ENCODE measurements around the gene CREB3L2. TPM values are rescaled to one million over a fixed set of nuclear protein-coding genes. Genes with fewer than 3 reads are reported as not detected.
"Not testable (repeated sequence)": the region's sequence is repeated elsewhere in the genome, so short reads cannot be mapped to it uniquely, and the experiment has no call there.

Gene CREB3L2
- total RNA-seq, 2 donors from 2014 or later, result 106 to 129 TPM

- no peak for DNase-seq (ENCODE audit: low spot score)
- intact Hi-C loops (cut with DNase I), result no loop called here
These were observed 16.1 kb upstream of the CREB3L2 start for GRCh38 chr7:138017992-138018391.

DNA sequence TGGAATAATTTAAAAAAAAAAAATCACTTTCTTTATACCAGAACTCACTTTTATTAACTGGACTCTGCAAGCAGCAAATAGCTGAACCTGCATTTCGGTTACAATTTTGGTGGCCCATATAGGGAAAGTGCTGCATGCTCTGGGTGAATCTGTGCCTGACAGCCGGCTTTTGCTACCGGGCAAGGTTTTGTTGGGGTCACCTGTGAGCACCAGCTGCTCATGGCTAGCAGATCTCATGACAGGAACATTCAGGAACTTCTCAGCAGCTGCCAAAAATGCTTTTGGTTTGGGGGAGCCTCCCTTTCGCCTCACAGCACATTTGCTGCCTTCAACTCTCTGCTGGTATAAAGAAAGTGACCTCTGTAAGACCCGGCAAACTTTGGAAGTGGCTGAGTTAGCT lies 13.2 kb upstream of the CREB3L2 start:
- intact Hi-C loops (cut with DNase I), result no loop called here
- DNase-seq (ENCODE audit: low spot score), result no peak

DNA sequence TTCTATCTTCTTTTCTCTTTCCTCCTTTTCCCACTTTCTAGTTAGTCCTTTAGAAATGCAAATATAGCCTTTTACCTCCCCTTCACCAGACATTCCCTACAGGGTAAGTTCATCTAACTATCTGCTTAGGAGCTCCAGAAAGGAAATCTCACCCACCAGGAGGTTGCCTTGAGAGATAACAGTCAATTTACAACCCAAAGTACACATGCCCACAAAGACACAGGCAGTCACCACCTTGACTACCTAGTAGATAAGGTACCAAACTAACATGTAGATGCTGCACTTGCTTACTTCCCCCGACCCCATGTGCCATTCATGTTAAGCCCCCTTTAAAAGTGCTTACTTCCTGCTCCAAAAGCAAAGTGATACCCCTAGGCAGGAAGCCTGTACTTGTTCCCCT lies 12.8 kb upstream of the CREB3L2 start:
- no peak for DNase-seq (ENCODE audit: low spot score)
- intact Hi-C loops (cut with DNase I), result no loop called here

GRCh38 chr7:138014201-138014600 lies 12.3 kb upstream of the CREB3L2 start:
- DNase-seq (ENCODE audit: low spot score); intact Hi-C loops (cut with DNase I): not testable (repeated sequence)

- no peak for DNase-seq (ENCODE audit: low spot score)
- intact Hi-C loops (cut with DNase I), result loop anchor here (2.0 to 5.0 kb wide), 3 partner anchors 102 to 352 kb away; no protein-coding TSS in a partner anchor
These were observed 7.4 kb upstream of the CREB3L2 start for GRCh38 chr7:138009350-138009653.

DNA sequence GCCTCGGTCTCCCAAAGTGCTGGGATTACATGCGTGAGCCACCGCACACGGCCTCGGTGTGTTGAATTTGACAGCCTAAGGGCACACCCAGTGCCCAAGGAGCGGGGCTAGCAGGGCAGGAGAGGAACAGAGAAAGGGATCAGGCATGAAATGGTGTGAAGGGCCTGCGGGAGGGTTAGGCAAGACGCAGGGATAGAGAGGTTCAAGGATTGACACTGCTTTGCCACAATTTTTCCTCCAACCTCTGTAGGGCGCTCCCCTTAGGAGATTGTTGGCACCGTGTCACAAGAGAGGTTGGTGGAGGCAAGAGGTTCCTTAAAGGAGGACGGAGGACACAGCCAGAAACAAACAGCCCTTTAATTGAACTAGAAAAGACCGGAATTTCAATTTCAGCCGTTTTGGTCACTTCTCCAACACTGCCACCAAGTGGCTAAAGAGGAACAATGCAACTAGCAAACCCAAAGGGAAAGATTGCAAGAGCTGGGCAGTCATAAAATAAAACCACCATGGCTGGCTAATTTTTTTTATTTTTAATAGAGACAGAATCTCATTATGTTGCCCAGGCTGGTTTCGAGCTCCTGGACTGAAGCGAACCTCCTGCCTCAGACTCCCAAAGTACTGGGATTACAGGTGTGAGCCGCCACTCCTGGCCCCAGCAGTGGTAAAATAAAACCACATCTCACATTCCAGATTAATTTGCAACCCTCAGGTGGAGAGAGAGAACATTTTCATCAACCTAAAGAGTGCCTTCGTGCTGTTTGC lies 6.9 kb upstream of the CREB3L2 start:
- no peak for DNase-seq (ENCODE audit: low spot score)
- intact Hi-C loops (cut with DNase I), result loop anchor here (2.0 to 5.0 kb wide), 3 partner anchors 101 to 351 kb away; no protein-coding TSS in a partner anchor

DNA sequence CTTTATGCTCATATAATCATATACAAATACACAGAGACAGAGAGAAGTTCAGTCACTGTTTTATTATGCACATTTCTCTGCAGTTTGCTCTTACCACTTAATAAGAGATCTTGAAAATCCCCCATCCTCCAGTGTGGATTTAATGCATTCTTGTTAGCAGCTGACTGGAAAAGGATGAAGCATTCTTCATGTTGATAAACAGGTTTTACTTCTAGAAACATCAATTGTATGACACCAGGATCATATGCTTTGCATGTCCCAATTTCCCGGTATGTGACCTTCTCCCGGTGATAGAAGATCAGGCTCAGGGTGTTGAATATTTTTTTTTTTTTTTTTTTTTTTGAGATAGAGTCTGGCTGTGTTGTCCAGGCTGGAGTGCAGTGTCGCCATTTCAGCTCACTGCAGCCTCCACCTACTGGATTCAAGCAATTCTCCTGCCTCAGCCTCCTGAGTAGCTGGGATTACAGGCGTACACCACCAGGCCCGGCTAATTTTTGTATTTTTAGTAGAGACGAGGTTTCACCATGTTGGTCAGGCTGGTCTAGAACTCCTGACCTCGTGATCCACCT lies 6.2 kb upstream of the CREB3L2 start:
- intact Hi-C loops (cut with DNase I), result loop anchor here (2.0 to 5.0 kb wide), 3 partner anchors 101 to 351 kb away; no protein-coding TSS in a partner anchor
- DNase-seq (ENCODE audit: low spot score), result no peak

DNA sequence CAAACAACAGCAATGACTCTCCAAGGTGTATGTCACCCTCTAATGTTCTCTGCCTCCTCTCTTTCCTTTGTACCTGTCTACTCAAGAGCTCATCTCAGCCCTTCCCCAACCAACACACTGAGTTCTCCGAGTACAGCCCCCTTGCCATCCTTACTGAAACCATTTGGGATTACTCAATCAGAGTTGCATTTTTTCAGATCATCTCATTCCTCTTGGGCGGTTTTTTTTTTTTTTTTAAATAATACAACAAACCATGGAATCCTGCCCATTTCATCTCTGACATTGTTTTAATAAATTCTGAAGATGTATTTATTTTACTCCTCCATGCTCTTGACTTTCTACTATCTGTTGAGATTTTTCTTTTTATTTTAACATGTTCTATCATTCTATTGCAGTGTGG lies 4.2 kb upstream of the CREB3L2 start:
- DNase-seq (ENCODE audit: low spot score), result no peak
- intact Hi-C loops (cut with DNase I), result loop anchor here (5.0 kb wide), 2 partner anchors 99 to 349 kb away; no protein-coding TSS in a partner anchor

- intact Hi-C loops (cut with DNase I), result loop anchor here (5.0 kb wide), 3 partner anchors 98 to 872 kb away; no protein-coding TSS in a partner anchor
- DNase-seq (ENCODE audit: low spot score), result no peak
These were observed 3.0 kb upstream of the CREB3L2 start for GRCh38 chr7:138004936-138005335.

GRCh38 chr7:138004046-138004445 lies 2.2 kb upstream of the CREB3L2 start:
- intact Hi-C loops (cut with DNase I), result loop anchor here in 1 of 2 donors (5.0 kb wide), 1 partner anchor 873 kb away; no protein-coding TSS in a partner anchor
- DNase-seq (ENCODE audit: low spot score), result no peak

- no peak for DNase-seq (ENCODE audit: low spot score)
- intact Hi-C loops (cut with DNase I), result loop anchor here in 1 of 2 donors (5.0 kb wide), 1 partner anchor 874 kb away; no protein-coding TSS in a partner anchor
These were observed 923 bp upstream of the CREB3L2 start for GRCh38 chr7:138002828-138003189.

- intact Hi-C loops (cut with DNase I), result loop anchor here in 1 of 2 donors (5.0 kb wide), 1 partner anchor 875 kb away; no protein-coding TSS in a partner anchor
- DNase-seq (ENCODE audit: low spot score), result peak; percentile 100
These were observed 376 bp upstream of the CREB3L2 start for GRCh38 chr7:138002096-138002827.

DNA sequence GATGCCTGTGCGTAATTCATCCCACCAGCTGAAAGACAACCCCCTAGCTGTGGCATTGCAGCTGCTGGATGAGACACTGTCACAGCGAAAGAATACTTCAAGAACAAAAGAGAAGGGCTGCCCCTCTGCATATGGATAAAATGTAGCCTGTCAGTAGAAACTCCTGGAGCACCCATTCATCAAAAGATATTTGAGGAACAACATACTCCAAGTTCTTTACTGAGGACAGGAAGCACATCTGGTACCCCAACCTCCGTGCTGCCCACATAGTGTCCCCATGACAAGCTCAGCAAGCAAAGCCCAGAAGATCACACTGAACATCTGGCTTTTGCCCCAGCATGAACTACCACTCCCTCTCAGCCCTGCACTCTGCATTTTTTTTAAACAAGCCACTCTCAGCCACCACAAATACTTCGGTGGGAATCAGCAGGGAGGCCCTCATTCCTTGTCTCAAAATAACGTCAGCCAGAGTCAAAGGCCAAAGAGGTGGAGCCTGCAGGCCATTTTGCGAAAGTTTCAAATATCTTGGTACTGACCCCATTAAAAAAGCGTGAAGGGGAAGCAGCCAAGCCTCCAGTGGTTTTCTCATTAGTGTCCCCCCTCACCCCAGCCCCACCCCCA lies 1.7 kb downstream of the CREB3L2 start:
- intact Hi-C loops (cut with DNase I), result loop anchor here in 1 of 2 donors (5.0 kb wide), 1 partner anchor 877 kb away; no protein-coding TSS in a partner anchor
- no peak for DNase-seq (ENCODE audit: low spot score)

- intact Hi-C loops (cut with DNase I), result loop anchor here in 1 of 2 donors (1.0 to 5.0 kb wide), 2 partner anchors 81 to 878 kb away; no protein-coding TSS in a partner anchor
- DNase-seq (ENCODE audit: low spot score), result no peak
These were observed 2.3 kb downstream of the CREB3L2 start for GRCh38 chr7:137999496-138000080.

GRCh38 chr7:137998250-137998649 lies 3.6 kb downstream of the CREB3L2 start:
- intact Hi-C loops (cut with DNase I), result no loop called here
- DNase-seq (ENCODE audit: low spot score), result no peak

DNA sequence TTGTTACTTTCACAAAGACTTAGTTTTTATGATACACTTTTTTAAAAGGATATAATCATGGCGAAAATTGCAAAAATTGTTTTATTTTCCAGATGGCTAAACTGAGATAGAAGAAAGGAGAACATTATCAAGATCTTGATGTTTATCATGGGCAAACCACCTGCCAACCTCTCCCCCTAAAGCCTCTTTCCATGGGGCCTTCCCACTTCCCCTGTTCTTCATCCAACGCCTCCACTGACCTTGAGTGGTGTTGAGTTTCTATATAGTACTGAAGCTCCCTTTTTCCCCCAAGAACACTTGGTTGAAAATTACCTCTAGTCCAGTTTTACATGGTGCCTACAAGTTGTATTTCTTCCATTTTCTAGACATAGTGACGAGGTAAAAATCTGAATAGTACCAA lies 5.0 kb downstream of the CREB3L2 start:
- no peak for DNase-seq (ENCODE audit: low spot score)
- intact Hi-C loops (cut with DNase I), result no loop called here

DNA sequence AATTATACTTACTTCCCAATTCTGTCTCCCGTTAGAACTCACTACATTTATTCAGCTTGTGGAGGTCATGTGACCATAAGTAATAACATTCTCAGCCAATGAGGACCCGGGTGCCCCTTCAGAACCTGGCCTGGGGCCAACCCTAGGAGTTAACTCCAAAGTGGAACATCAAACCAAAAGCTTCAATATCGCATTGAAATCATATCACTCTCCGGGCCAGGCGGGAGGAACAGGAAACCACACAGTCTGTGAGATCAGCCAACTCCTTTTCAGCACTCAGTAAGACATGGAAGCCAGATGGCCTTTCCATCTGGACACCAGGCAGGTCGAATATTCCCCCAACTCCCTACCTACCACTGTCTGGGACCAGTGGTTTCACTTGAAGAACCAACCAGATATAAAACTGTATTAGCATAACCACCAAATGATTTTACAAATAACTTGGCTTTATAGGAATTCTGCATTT lies 5.5 kb downstream of the CREB3L2 start:
- peak; percentile 85 for DNase-seq (ENCODE audit: low spot score)
- intact Hi-C loops (cut with DNase I), result no loop called here

DNA sequence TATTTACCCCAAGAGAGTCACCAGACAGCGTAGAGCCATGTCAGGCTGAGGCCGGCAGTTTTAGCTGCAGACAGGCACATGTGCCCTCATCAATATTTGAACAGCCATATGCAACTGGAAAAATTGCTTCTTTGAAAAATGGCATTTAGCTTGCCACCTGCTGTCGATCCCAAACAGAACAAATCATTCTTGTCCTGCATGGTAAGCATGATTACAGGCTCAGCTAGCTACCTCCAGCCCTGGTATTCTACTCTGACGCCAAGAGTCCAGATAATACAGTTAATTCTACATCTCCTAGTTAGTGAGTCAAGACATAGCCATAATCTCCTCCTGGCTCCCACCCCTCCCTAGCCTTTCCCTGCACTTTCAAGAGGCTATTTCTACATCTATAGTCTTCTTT lies 7.7 kb downstream of the CREB3L2 start:
- DNase-seq (ENCODE audit: low spot score), result no peak
- intact Hi-C loops (cut with DNase I), result no loop called here

DNA sequence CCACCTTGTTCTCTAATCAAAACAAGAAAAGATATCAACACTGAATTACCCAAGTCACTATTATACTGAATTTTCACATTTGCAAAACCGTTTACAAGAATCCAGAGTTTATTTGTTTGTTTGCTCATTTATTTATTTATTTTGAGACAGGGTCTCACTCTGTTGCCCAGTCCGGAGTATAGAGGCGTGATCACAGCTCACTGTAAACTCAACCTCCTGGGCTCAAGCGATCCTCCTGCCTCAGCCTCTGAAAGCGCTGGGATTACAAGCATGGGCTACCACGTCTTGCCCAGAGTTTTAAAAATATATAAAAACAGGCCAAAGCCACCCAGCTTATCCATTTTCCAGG lies 8.5 kb downstream of the CREB3L2 start:
- intact Hi-C loops (cut with DNase I), result no loop called here
- DNase-seq (ENCODE audit: low spot score), result no peak

All from posterior vena cava (tissue), 2 donors.